IPS-NIHi7 (cell line): ENCODE results near the gene CBY3.
"Not testable (repeated sequence)": the region's sequence is repeated elsewhere in the genome, so short reads cannot be mapped to it uniquely, and the experiment has no call there.

Experiments
- DNase-seq: peaks from one replicate; pipeline ENCODE4 v3.0.0; 2012; ENCODE audit warnings: mixed read lengths; ENCODE audit errors: extremely low spot score

Gene CBY3

DNA sequence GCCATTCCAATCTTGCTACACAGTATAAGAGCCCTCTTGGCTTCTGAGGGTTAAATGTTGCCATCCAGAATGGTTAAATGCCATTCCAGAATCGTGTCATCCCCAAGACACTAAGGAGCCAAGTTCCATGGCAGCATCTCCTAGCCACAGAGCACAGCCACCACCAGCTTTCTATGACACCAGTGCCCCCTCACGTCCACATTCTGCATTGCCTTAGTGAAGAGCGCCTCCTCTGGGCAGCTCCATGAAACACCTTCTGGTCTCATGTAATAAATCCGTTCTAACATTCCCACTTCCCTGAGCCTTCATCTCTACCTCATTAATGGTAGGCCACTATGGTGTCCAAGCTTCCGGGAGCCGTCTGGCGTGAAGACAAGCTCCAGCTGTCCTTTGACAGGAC lies 12.4 kb downstream of the CBY3 start:
- peak; percentile 88 for DNase-seq

GRCh38 chr5:179661647-179662046 lies 19.2 kb downstream of the CBY3 start:
- not testable (repeated sequence) for DNase-seq

DNA sequence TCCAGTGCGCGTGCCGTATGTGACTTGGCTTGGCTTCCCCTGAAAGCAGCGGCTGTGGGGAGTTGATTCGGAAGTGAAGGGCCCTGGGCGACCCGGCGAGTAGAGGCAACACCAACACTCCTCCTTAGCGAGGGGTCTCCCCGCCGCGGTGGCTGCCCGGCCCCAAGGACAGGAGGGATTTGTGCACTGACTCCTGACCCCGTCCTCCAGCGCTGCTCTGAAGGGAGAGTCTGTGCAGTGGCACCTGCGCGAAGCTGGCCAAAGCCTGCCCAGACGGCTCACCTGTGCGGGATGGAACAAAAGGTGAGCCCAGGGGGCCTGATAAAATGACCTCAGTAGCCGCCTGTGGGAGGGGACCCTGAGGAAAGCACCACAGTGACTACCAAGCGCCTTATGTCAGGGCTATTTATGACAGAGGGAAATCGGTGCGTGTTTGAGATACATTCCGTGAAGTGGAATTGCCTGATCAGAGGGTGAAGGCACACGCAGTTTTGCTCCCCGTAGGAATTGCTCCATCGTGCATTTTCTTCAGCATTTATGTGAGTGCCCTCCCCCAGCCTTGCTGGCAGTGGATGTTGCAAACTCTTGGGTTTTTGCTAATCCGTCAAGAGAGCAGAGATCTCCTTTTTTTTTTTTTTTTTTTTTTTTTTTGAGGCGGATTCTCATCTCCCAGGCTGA lies 22.5 kb downstream of the CBY3 start:
- not testable (repeated sequence) for DNase-seq

GRCh38 chr5:179657302-179658178 lies 23.3 kb downstream of the CBY3 start:
- not testable (repeated sequence) for DNase-seq

DNA sequence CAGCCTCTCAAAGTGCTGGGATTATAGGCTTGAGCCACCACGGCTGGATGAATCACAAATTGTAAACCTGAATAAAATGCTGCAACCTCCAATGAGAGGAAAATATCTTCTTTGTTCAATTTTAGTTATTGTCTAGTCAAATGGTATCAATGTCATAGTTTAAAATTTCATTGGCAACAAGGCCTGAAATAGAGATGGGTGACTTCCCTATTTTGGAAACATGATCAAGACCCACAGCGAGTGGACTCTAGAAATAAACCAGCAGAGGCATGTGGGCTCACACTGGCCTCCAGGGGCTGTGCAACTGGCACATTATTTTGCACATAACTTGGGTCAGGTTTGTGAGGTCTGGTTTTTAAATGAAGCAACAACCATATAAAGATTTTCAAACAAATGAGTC lies 27.7 kb downstream of the CBY3 start:
- DNase-seq = not testable (repeated sequence)

GRCh38 chr5:179650245-179650644 lies 30.6 kb downstream of the CBY3 start:
- not testable (repeated sequence) for DNase-seq

DNA sequence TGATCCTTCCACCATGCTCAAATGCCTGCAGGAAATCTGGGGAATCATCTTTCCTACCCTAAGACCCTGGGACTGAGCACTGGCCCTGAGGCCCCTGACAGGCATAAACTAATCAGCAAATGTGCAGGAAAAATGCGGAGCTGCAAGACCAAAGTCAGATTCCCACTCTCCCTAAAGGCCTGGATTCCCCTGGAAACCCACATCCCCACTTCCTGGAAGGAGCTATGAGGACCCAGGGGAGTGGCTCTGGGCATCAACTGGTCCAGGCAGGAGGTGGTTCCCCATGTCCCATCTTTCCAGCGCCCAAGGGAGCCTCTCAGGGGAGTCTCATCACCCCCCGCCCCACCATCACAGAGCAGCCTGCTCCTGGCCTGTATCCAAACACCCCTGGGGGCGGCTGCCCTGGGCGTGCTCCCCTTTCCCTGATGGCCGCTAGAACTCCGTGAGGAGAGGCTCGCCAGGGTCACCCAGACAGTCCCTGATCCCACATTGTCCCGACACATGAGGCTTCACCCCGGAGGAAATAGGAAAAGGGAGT lies 31.6 kb downstream of the CBY3 start:
- DNase-seq = not testable (repeated sequence)

DNA sequence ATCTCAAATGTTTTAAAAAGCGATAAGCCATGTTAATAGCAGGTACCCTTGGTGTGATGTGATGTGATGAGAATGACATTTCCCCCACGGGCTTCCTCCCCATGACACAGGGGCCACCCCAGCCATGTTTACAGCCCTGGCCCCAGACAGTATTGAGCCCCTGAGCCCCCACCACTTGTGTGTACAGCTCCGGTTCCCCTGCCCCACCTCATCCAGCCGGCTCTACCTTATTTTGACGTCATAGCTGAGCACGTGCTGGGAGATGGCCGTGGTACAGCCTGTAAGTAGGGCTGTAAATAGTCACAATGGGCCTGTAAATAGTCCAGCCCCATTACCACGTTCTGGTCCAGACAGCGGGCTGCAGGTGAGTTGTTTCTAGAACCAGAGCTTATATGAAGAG lies 32.4 kb downstream of the CBY3 start:
- no peak for DNase-seq

- not testable (repeated sequence) for DNase-seq
Measured at GRCh38 chr5:179644766-179645165, 36.1 kb downstream of the CBY3 start.

DNA sequence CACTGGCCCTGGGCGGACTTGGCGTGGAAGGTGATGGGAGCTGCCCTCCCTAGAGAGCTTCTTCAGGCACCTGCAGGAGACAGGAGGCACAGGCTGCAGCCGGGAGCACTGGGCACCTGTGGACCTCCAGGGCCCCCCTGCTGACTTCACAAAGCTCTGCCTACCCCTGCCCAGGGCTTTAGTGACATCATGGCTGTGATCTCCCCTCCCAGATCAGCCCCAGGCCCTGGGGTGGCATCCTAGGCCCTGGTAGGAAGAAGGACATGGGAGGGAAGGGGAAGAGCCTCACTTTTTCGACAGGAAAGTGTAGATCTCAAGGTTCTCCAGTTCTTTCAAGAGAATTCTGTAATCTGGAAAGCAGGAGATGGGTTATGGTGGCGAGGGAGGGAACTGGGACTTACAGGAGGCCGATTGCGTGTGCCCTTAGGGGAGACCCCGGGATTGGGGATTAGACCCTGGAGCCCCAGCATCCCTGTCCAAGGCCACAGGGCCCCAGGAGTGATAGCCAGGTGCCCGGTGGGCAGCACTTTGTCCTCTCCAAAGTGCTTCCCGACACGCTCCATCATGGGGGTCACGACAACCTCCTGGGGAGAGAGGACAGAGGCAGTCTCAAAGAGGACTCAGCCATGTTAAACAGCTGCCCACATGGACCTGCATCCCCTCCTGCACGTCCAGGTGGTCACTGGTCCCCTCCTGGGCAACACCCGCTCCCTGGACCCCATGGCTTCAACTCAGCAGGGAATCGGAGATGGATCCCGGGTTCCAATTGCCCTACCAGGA lies 37.5 kb downstream of the CBY3 start:
- not testable (repeated sequence) for DNase-seq

DNA sequence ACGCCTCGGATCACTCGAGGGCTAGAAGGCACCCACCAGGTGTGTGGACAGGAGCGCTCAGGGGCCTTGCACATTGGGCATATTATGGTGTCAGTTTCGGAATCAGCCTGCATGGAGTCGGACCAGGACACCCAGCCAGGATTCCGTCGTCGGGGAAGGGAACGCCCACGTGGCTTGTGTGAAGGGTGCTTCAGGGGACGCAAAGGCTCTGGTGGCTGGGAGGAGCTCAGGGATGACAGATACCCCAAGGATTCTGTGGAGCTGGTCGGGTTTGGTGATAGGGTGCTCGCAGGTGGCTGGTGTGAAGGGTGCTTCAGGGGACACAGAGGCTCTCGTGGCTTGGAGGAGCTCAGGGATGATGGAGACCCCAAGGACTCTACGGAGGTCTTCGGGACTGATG lies 38.2 kb downstream of the CBY3 start:
- DNase-seq = not testable (repeated sequence)

DNA sequence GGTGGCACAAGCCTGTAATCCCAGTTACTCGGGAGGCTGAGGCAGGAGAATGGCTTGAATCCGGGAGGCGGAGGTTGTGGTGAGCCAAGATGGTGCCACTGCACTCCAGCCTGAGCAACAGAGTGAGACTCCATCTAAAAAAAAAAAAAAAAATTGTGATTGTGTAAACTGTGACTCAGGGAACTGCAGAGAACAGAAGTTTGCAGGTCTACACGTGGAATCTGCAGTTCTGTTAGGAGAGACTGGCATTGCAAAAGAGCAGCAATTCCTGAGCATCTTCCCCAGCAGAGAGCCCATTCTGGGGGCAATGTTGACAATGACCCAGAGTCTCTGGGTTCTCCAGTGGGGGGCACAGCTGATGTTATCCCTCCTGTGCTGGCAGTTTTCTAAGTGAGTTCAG lies 39.1 kb downstream of the CBY3 start:
- DNase-seq = not testable (repeated sequence)

DNA sequence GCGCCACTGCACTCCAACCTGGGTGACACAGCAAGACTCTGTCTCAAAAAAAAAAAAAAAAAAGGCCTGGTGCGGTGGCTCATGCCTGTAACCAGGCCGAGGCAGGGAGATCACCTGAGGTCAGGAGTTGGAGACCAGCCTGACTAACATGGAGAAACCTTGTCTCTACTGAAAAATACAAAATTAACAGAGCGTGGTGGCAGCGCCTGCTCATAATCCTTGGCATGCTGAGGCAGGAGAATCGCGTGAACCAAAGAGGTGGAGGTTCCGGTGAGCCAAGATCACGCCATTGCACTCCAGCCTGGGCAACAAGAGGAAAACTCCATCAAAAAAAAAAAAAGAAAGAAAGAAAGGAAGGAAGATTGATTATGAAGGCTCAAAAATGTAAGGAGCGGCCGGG lies 41.5 kb downstream of the CBY3 start:
- DNase-seq = not testable (repeated sequence)

DNA sequence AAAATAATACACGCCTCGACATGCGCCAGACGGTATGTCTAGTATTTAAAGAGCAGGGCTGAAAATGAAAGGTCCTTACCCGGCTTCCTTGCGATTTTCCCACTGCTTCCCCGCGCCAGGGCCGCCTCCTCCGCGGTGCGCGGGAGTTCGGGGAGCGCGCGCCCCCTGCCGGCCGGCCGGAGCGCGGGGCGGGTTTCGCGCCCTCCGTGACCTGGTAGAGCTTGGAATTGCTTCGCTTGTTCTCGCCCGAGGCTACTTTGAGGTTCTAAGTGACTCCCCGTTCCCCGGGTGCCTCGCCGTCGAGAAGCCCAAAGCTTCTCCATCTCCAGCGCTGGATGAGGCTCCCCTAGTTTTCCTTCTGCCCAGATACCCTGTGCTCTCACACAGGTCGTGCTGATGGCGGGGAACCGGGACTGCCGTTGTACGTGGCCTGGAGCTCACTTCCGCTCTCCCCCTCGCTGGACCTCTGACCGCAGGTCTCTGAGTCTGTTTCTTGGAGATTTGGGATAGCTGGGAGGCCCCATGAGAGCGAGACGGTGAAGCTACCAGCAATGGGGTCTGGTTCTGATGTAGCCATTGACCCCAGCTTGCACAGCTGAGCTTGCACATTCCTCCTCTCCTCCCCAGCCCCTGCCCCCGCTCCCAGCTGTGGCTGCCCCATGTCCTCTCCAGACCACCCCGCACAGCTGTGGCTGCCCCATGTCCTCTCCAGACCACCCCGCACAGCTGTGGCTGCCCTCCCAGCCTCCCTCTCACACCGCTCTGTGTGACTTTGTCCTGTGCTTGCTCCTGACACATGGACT lies 46.3 kb downstream of the CBY3 start:
- not testable (repeated sequence) for DNase-seq

DNA sequence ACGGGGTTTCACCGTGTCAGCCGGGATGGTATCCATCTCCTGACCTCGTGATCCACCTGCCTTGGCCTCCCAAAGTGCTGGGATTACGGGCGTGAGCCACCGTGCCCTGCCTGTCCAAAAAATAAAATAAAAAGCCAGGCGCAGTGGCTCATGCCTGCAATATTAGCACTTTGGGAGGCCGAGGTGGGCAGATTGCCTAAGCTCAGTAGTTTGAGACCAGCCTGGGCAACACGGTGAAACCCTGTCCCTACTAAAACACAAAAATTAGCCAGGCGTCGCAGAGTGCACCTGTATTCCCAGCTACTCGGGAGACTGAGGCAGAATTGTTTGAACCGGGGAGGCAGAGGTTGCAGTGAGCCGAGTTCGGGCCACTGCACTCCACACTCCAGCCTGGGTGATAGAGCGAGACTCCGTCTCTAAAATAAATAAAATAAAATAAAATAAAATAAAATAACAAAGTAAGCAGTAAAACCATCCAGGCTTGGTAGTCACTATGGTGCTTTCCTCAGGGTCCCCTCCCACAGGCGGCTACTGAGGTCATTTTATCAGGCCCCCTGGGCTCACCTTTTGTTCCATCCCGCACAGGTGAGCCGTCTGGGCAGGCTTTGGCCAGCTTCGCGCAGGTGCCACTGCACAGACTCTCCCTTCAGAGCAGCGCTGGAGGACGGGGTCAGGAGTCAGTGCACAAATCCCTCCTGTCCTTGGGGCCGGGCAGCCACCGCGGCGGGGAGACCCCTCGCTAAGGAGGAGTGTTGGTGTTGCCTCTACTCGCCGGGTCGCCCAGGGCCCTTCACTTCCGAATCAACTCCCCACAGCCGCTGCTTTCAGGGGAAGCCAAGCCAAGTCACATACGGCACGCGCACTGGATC lies 47.1 kb downstream of the CBY3 start:
- DNase-seq = not testable (repeated sequence)
